Measurements from ENCODE around the gene RAB5B.
A peak's percentile ranks its signal among the peaks of the same experiment; 100 is the strongest.
"Not testable (repeated sequence)": the region's sequence is repeated elsewhere in the genome, so short reads cannot be mapped to it uniquely, and the experiment has no call there.

RAB5B gene

GRCh38 chr12:56014205-56014604, 40.3 kb downstream of the RAB5B start:
- DNase-seq (ENCODE audit: low read depth) = no peak

DNA sequence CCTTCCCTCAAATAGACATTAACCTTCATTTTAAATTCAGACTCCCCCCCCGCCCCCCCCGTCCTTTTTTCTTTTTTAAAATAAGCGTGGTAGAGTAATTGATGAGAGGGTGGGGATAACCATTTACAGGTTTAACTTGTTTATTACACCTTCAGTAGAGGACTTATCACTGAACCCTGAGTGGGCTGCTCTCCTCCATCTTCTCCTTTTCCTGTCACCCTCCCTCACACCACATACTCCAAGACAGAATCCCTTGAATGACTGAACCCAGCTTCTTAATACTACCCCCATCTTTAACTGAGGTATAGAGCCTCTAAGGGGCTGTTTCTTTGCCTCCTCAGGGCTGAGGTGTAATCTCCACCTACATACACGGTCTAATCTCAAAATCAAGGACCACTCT, 43.3 kb downstream of the RAB5B start:
- no peak for DNase-seq (ENCODE audit: low read depth)

DNA sequence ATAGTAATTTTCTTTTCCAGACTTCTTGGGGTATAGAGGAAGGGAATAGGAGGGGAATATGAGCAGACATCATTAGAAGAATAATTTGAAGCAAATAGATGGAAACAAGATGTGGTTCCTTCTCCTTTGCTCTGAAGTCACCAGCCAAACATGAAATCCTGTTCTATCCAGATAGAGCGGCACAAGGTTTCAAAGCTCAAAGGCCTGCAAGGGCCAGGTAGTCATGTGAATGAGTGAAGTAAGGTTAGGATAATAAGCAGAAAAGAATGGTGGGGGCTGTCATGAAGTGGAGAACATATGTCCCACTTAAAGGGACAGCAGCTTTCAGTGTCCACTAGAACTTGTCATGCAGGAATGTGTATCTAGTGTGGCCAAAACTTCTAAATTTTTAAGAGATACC, 44.5 kb downstream of the RAB5B start:
- DNase-seq (ENCODE audit: low read depth) = no peak

DNA sequence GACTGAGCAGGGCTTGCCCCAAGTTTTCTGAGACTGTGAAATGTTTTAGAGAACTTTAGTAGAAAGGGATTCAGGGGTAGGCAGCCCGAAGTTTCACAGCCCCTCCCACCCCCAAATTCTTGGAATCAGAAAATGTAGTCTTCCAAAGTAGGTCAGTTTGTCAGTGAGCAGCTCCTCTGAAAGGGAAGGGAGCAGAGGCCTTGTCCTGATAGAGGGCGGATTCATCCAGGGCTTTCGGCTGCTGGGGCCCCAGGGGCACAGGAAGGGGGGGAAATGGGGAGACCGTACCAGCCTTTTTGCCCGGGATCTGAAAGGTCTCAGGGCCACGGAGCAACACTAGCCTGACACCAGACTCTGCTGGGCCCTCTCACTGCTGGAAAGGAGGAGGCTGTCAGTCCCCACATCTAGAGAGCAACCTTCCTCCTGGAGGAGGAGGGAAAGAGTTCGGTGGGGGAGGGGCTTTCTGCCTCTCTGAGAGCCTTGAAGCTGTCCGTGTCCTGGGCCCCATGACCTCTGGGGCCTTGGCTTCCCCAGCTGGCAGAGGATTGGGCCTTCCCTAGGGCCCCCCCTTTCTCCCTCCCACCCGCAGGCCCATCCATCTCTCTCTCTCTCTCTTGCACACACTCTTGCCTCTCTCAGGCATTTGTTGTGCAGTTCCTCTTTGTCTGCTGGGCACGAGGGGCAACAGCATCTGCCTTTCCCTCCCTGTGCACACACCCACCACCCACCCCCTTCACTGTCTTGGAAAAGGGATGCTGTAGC, 46.7 kb downstream of the RAB5B start, which contains the start of gene IKZF4:
Gene IKZF4, plus strand, starts transcription at position 621 of the 762 bp plus-strand sequence. CDS start 451 bp downstream, outside the sequence.
- DNase-seq (ENCODE audit: low read depth) = peak; percentile 25

- DNase-seq (ENCODE audit: low read depth) = no peak
Measured at GRCh38 chr12:56021889-56022497, 48.1 kb downstream of the RAB5B start.

DNA sequence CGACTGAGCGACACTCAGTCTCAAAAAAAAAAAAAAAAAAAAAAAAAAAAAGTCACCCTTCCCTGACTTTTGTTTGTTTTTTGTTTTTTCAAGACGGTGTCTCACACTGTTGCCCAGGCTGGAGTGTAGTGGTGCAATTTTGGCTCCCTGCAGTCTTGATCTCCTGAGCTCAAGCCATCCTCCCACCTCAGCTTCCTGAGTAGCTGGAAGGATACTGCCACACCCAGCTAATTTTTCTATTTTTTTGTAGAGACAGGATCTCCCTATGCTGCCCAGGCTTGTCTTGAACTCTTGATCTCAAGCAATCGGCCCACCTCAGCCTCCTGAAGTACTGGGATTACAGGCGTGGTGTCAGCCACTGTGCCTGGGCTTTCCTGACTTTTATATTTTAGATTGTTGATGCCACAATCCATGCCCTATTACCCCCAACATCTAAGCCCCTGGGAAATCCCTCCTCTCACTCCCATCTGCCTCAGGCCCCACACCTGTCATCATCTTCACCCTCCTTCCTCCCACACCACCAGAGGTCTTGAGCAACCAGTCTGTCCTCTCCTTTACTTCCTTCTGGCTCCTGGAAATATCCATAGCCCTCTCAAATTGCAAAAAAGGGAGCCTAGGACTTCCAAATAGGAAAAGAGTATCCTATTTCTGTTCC, 54.8 kb downstream of the RAB5B start:
- peak; percentile 7 for DNase-seq (ENCODE audit: low read depth)

- DNase-seq (ENCODE audit: low read depth) = peak; percentile 72
Measured at GRCh38 chr12:56029166-56029519, 55.3 kb downstream of the RAB5B start.

- DNase-seq (ENCODE audit: low read depth) = peak; percentile 76
Measured at GRCh38 chr12:56029666-56030293, 55.9 kb downstream of the RAB5B start.

- DNase-seq (ENCODE audit: low read depth) = no peak
Measured at GRCh38 chr12:56031987-56032386, 58.1 kb downstream of the RAB5B start.

GRCh38 chr12:56034586-56035332, 60.9 kb downstream of the RAB5B start:
- DNase-seq (ENCODE audit: low read depth) = no peak

GRCh38 chr12:56037161-56037560, 63.3 kb downstream of the RAB5B start:
- DNase-seq (ENCODE audit: low read depth) = no peak

DNA sequence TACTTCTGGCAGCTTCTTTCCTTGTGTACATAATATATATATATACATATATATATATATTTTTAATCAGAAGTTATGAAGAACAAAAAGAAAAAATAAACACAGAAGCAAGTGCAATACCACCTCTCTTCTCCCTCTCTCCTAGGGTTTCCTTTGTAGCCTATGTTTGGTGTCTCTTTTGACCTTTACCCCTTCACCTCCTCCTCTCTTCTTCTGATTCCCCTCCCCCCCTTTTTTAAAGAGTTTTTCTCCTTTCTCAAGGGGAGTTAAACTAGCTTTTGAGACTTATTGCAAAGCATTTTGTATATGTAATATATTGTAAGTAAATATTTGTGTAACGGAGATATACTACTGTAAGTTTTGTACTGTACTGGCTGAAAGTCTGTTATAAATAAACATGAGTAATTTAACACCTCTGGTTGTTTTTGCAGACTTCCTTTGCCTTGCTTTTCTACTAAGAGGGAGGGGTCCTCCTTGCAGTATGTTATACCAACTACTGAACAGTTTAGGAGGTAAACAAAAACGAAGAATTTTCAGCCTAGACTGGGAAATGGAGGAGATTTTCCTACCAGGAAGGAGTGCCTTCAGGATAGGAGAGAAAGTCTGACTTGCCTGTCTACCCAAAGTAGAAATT, 64.3 kb downstream of the RAB5B start:
- DNase-seq (ENCODE audit: low read depth) = no peak

DNA sequence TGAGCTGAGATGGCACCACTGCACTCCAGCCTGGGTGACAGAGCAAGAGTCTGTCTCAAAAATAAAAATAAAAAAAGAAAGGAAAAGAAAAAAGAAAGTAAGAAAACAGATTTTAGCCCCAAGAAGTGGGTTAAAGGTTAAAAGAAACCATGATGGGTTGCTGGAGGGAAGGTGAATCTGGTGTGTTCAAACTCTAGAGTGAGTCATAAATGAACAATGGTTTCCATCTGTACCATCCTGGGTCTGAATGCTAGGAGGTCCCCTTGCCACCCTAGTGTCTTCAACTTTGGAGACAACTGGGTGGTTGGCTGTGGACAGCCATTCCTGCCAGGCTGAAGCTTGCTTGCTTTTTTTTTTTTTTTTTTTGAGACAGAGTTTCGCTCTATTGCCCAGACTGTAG, 66.3 kb downstream of the RAB5B start:
- no peak for DNase-seq (ENCODE audit: low read depth)

DNA sequence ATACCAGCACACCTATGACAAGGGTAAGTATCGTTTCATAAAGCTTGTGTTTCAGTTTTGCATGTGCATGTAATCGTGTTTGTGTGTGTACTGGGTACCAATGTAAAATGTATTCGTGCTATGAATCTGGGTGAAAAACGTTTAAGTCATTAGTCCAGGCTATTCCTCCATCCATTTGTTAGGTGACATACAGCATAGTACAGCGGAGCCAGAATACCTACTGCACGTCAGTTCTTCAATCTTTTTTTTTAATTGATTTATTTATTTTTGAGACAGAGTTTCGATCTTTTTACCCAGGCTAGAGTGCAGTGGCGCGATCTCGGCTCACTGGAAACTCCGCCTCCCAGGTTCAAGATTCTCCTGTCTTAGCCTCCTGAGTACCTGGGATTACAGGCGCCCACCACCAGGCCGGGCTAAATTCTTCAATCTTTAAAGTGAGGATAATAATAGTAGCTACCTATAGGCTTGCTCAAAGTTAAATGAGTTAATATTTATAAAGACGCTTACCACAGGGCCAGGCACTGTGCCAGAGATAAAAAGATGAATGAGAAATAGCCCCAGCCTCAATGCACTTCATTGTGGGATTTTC, 67.2 kb downstream of the RAB5B start:
- no peak for DNase-seq (ENCODE audit: low read depth)

GRCh38 chr12:56041552-56042429, 67.9 kb downstream of the RAB5B start, which contains the start of gene RPS26:
Gene RPS26 (plus strand): TSS chr12:56041918. CDS start chr12:56042167, 249 bp downstream.
- DNase-seq (ENCODE audit: low read depth) = peak; percentile 99

DNA sequence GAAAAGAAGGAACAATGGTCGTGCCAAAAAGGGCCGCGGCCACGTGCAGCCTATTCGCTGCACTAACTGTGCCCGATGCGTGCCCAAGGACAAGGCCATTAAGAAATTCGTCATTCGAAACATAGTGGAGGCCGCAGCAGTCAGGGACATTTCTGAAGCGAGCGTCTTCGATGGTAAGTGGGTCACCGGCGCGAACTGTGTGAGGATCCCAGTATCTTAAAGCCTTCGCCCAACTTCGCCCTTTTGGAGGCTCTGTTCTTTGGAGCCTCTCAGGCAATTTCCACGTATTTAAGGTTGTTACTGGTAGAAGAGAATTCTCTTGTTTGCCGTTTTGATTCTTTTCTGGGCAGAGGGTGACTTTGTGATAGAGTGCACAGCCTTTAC, 68.5 kb downstream of the RAB5B start:
- DNase-seq (ENCODE audit: low read depth) = not testable (repeated sequence)

- DNase-seq (ENCODE audit: low read depth) = no peak
Measured at GRCh38 chr12:56042843-56043242, 69.0 kb downstream of the RAB5B start.
